ENCODE measurements around the gene ADCY2. TPM values are rescaled to one million over a fixed set of nuclear protein-coding genes. Genes with fewer than 3 reads are reported as not detected.

The ADCY2 gene
- total and polyA plus RNA-seq, 2 experiments from 2014 or later: 23.8 to 74.9 TPM

GRCh38 chr5:7374186-7374585 lies 21.8 kb upstream of the ADCY2 start (continued):
- TF ChIP-seq ETS1 (IDR thresholded peaks at IDR 0.05) (no peak), POLR2AphosphoS5 (IDR thresholded peaks at IDR 0.05; ENCODE audit: low read depth) (no peak), ZNF462 (CRISPR knock-in tag; IDR thresholded peaks at IDR 0.05) (no peak), ZNF114 (CRISPR knock-in tag; IDR thresholded peaks at IDR 0.05) (no peak), STAT1 (IDR thresholded peaks at IDR 0.05; ENCODE audit: unreplicated experiment) (no peak), EZH2 (IDR thresholded peaks at IDR 0.05; ENCODE audit: low read depth, unreplicated experiment) (no peak), ZNF331 (CRISPR knock-in tag; IDR thresholded peaks at IDR 0.05; ENCODE audit: low read depth) (no peak)

- Mint-ChIP-seq H3K36me3 (ENCODE audit: low read depth) (peaks cover 7% of the 10 kb centered on the region), H3K4me1 (no peaks in the 10 kb centered on the region), H3K27me3 (ENCODE audit: insufficient read depth, low read depth, poor library complexity) (peaks cover 4% of the 10 kb centered on the region), H3K4me3 (no peak overlapping the region), H3K27ac (no peak overlapping the region), H3K9me3 (peaks cover 6% of the 10 kb centered on the region; the same call in 2 of the 3 replicates)
- Histone ChIP-seq H3K79me2 (replicated peaks; ENCODE audit: insufficient read depth) (no peaks in the 10 kb centered on the region), H3K9me2 (ENCODE audit: insufficient read depth) (peaks cover 24% of the 10 kb centered on the region; the same call in 1 of the 2 replicates), H3K27ac (ENCODE audit: low read depth) (no peak overlapping the region), H4K20me1 (replicated peaks; ENCODE audit: insufficient read depth) (no peaks in the 10 kb centered on the region), H3K4me3 (no peak overlapping the region), H2AFZ (no peak overlapping the region), H3K27me3 (ENCODE audit: insufficient read depth) (no peaks in the 10 kb centered on the region), H3F3A (replicated peaks; ENCODE audit: low read depth) (no peaks in the 10 kb centered on the region), H3K36me3 (ENCODE audit: insufficient read depth) (no peaks in the 10 kb centered on the region), H3K4me1 (ENCODE audit: insufficient read depth) (no peaks in the 10 kb centered on the region), H3K4me2 (no peak overlapping the region)
- no peak for DNase-seq (ENCODE audit: low spot score)
- ATAC-seq: no peak
- TF ChIP-seq JUNB (IDR thresholded peaks at IDR 0.05; ENCODE audit: unreplicated experiment) (no peak), POLR2AphosphoS5 (IDR thresholded peaks at IDR 0.05; ENCODE audit: low read depth) (no peak), REST (IDR thresholded peaks at IDR 0.05; ENCODE audit: unreplicated experiment) (no peak)
These were observed 20.5 kb upstream of the ADCY2 start for GRCh38 chr5:7375457-7375856.

Data from GM23338 (cell line).